ENCODE data around the gene DDR2. TPM values are rescaled to one million over a fixed set of nuclear protein-coding genes. Genes with fewer than 3 reads are reported as not detected.
"Not testable (repeated sequence)": the region's sequence is repeated elsewhere in the genome, so short reads cannot be mapped to it uniquely, and the experiment has no call there.

The DDR2 gene
- total RNA-seq, 1 donor from 2014 or later: 51.4 TPM

DNA sequence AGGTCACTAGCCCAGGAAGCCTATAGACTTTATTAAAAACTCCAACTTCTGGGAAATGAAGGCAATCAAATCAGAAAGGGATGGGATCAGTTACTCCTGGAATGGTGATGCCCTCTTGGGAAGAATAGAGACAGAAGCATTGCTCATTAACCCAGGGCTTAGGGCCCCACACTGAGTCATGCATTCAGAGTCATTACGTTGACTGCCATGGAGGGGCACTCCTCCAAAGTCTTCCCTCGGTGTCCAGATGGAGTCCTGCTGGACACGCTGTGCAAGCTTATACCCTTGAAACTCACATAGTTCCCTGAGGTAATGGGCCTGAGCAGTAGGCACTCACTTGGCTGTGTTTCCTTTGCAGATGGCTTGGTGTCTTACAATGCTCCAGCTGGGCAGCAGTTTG is 123.0 kb downstream of the DDR2 start:
- no peak for DNase-seq (ENCODE audit: low read depth)

DNA sequence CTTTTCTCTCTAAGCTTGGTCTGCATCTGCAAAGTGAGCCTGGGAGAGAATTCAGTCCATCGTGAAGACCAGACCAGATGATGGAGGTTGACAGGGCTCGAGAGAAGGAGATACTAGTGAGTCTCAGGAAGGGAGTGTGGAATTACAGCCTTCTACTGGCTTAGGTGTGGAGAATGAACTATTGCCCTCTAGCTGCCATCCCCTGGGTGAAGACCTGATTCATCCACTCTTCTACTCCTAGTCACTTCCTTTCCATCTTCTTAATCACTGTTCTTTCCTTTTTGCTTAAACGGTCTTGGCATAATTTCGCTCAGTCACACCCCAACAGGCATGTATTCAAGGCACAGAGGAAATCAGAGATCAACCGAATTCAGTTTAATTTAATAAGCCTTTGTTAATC is 124.3 kb downstream of the DDR2 start:
- DNase-seq (ENCODE audit: low read depth): peak; percentile 6

DNA sequence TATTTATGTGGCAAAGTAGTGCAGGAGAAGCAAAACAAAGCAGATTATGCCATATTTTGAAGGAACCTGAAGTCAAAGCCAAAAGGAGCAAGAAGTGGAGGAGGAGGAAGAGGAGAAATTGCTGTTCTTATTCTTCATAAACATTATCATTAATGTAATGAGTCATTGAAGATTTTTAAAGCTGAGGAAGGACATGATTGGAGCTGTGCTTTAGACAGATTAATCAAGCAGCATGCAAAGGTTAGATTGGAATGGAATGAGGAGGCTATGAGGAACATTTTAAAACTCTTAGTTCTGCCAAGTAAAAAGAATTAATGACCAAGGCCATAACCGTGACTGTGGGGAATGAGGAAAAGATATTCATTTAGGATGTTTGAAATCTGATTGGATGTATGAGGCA is 125.2 kb downstream of the DDR2 start:
- DNase-seq (ENCODE audit: low read depth): no peak

DNA sequence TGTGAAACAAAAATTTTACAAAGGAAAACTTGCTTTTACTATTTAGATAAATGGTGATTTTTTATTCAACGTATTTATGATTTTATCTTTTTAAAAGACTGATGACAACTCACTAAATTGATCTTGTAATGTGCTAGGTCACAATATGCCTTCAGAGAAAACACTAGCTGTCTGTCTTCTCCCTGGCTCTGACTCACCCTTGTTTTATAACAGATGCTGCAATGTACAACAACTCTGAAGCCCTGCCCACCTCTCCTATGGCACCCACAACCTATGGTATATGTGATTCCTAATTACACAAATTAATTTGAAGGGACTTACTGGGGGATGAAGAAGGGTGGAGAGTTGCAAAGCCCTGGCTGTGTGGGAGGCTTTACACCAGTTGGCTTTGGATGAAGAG is 133.5 kb downstream of the DDR2 start:
- no peak for DNase-seq (ENCODE audit: low read depth)

DNA sequence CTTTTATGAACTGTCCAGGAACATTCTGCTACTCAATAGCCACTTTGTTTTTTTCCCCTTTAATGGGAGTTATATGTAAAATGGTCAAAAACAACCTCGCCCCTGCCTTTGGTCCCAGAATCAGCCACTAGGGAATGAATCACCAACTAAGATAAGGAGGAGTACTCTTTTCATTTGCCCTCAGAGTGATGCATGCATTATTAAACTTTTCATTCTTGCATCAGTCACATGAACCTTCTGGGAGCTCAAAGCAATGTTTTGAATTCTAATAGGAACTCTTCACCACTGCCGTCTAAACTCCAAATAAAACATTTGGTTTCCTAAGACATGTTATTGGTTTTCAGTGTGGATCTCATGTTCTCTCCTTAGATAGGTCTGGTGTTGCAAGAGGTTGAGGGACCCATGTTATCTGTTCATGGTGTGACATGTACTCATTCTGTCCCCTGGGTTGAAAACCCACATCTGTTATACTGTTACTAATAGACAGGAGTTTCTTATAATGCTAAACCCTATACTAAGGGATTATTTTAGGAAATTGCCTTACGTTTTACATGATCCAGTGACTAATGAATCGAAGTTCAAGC is 140.4 kb downstream of the DDR2 start:
- no peak for DNase-seq (ENCODE audit: low read depth)

DNA sequence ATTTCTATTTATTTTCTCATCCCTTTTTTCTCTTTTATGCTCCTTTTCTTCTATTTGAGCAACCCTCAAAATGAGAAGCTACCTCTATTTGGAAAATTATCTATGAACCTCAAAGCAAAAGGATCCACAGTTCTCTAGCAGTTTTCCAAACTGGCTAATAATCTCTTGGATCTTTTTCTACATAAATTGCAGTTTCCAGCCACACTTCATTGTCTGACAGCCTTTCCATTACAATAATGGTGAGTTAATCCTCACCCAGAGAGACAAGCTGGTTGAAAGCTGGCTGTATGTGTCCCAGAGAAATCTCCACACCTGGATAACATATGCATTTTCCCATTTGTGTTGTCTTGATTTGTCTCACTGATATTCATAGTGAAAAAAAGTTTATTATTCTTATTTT is 141.7 kb downstream of the DDR2 start:
- no peak for DNase-seq (ENCODE audit: low read depth)

DNA sequence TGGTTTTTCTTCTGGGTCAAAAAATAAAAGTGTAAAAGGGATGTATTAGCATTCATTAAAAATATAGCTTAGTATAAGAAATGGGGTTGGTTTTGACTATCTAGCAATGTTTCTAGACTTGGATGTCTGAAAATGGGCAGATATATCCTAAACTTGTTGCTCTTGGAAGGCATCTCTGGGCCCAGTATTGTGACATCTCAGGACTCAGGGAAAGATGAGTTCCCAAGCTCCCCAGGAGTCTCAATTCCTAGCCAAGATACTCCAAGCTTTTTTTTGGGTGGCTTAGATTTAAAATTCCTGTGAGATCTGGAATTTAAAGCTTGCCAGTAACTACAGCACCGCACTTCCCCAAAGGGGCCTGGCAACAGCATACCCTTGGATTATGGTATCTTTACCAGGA is 146.8 kb downstream of the DDR2 start:
- no peak for DNase-seq (ENCODE audit: low read depth)

DNA sequence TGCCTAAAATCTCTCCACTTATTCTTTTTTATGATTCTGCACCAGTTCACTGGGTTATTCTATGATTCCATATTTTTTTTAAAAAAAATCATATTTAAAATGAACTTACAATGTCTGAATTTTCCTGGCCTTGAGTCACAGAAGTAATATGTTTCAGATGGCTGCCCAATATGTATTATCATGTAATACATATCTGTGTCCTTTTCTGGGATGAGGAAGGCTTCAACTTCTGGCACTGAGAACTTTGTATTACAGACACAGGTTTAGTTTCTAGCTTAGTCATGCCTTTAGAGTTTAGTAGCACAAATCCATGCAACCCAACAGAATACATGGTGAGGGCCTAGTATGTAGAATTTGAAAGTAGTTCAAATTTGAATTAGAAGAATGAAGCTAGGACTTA is 150.4 kb downstream of the DDR2 start:
- DNase-seq (ENCODE audit: low read depth): no peak

DNA sequence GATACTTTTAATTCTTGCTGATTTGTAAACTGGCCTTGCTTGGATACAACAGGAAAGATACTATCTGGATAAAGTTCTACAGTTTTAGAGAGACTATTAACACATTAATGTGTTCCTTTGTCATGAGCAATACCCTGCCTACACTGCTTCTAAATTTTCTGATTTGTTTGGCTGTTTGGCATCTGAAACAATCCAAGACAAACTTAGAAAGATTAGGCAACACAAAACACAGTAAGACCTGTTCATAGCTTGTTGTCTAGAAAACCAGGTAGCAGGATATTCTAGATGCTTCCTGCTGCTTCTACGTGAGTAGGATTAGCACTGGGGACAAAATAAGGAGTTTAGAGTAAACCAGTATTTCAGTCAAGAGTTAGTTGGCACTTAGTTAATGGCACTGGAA is 152.7 kb downstream of the DDR2 start:
- not testable (repeated sequence) for DNase-seq (ENCODE audit: low read depth)

DNA sequence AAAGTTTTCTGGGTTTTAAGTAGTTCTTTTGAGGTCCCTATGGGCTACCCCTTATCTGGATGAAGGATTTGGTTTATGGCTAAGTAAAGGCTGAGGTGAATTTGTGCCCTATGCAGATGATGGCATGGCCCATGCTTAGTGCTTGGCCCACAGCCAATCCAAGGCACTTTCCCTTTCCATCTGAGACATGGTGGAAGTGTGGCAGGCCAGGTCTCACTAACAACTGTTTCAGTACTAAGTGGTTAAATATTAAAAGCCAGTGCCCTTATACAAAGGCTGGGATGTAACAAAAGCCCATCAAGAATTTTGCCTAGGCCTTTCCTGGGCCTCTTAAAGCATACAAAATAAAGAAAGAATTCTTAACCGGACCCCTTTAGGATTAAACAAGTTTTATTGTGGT is 156.5 kb downstream of the DDR2 start:
- DNase-seq (ENCODE audit: low read depth): peak; percentile 5

DNA sequence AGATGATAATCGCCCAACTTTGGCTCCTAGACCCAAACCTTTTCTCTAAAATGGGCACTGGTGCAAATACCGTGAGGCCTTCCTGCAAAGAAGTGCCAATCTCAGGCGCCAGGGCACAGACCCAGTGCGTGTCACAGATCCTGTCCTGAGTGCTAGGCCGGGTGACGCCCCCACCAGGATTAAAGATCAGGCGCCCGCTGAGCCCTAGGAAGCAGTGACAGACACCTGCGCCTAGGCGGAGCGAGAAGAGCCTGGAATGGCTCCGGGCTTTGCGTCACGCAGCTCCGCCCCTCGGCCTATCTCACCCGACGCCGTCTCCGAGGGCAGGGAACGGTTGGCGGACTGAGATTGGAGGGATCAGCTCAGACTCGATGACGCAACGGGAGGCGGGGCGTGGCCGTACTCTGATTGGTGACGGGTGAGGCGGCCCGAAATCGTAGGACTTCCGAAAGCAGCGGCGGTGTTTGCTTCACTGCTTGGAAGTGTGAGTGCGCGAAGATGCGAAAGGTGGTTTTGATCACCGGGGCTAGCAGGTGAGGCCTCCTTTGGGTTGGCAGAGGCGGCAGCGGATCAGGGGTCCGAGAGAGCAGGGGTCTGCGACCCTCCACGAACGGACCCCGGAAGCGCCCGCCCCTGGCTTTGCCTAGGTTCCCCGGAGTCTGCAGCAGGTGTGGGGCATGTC is 158.2 kb downstream of the DDR2 start, which contains the start of gene HSD17B7:
Gene HSD17B7, plus strand, starts transcription at position 400 of the 682 bp plus-strand sequence. Its CDS starts 99 bp downstream, at position 499.
- DNase-seq (ENCODE audit: low read depth): peak; percentile 81

DNA sequence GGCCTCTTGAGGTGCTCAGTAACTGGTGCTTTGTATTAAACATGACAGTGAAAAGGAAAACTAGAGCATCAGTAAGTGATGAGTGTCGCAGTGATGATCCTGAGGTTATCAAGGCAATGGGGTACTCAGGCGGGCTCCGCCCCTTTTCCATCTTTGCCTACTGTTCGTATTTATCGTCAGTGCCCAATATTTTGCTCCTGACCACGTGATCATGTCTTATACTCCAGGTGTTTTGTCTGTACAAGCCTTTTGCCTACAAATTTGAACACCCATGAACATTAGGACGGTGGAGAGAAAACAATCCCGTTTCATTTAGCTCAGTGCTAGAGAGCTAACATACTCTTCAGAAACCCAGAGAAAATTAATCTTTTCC is 158.7 kb downstream of the DDR2 start:
- peak; percentile 17 for DNase-seq (ENCODE audit: low read depth)

DNA sequence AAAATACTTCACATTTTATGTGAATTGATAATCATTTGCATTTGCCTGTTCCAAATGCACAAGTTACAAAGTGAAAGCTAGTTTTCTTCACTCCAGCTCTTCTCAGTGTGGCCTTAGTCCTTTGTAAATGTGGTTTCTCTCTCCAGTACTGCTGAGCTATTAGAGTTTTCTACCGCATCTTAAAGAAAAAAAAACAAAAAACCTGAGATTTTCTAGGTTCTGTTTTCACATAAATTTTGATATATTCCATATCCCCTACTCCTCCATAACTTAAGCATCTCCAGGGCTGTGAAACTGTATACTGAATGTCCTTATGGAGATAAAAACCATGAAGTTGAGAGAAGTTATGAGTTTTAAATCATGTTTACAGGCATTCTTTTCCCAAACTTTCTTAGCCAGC is 162.0 kb downstream of the DDR2 start:
- not testable (repeated sequence) for DNase-seq (ENCODE audit: low read depth)

DNA sequence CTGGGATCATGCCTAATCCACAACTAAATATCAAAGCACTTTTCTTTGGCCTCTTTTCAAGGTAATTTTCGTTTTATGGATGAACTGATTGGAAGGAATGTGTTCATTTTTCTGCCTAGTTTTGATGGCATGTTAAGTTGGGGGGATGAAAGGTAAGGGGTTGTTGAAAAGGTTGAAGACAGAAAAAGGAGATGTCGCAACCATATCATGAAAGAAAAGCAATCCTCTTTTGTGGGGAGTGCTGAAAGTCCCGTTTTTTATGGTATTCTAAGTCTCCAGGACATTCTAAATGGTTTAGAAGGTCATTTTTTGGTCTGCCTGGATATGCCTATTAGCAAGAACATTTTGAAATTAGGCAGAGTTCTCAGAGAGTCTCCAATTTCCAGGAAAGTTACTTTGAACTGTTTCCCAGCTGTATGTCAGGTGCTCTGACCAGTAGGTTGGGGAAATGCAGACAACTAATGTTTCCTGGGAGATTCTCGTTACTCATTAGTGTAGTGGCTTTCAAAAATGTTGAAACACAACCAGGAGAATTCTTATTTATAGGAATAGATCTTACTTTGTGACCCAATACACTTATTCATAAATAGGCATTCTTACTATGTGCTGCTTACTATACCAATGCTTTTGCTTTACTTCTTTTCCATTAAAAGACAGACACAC is 164.5 kb downstream of the DDR2 start:
- not testable (repeated sequence) for DNase-seq (ENCODE audit: low read depth)

DNA sequence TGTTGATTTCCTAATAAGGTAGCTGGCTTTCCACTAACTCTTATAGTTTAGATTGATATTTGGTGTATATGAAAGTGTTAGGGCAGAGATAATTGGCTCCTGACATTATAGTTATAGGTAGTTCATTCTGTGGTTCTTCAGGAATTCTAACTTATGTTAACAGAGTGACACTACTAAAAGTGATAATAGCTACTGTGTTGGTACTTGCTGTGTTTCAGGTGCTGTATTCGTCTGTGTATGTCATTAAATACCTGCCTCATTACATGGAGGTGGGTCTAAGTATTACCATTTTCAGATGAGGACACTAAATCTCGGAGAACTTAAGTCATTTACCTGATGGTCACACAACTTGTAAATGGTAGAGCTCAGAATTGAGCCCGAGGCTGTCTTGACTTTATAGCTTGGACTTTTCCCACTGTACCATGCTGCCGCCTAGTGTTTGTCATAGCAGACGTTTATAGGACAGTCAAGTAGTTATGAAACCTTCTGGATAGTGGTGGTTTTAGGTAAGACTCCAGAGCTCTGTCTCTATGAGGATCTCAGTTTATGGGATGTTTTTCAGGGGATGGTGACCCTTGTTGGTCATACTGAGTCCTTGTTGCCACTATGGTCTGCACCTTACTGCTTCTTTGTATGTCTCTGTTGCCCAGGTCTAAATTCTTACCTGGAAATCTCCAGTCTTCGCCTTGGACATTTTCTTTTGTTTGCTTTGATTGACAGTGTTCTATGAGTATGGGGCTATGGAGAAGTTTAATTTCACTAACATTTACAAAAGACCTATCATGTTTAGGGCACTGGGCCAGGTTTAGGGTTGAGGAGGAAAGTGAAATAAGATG is 167.9 kb downstream of the DDR2 start:
- peak; percentile 75 for DNase-seq (ENCODE audit: low read depth)

DNA sequence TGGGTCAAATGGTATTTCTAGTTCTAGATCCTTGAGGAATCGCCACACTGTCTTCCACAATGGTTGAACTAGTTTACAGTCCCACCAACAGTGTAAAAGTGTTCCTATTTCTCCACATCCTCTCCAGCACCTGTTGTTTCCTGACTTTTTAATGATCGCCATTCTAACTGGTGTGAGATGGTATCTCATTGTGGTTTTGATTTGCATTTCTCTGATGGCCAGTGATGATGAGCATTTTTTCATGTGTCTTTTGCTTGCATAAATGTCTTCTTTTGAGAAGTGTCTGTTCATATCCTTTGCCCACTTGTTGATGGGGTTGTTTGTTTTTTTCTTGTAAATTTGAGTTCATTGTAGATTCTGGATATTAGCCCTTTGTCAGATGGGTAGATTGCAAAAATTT is 175.2 kb downstream of the DDR2 start:
- not testable (repeated sequence) for DNase-seq (ENCODE audit: low read depth)

DNA sequence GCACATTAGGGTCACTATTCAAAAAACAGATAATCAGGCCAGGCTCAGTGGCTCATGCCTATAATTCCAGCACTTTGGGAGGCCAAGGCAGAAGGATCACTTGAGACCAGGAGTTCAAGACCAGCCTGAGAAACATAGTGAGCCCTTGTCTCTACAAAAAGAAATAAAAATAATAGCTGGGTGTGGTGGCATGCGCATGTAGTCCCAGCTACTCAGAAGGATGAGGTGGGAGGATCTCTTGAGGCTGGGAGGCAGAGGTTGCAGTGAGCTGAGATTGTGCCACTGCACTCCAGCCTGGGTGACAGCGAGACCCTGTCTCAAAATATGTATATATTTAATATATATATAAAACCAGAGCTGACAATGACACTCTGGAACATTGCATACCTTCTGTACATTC is 180.1 kb downstream of the DDR2 start:
- not testable (repeated sequence) for DNase-seq (ENCODE audit: low read depth)

DNA sequence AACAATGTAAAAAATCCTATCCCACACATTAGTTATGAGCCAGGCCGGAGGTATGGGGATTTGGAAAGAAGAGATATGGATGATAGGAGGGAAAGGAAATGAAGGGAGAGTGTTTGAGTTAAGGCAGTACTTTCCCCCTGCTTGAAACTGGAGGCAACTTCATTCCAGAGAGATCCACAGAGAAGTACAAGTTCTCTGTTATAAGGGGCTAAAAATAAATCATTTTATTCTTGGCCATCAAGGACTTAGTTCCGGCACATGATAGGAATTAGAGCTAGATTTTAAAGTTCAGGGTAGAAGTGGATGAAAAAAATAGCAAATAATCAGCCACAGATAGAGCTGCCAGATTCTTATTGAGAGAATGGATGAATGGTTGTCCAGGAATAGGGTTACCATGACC is 185.9 kb downstream of the DDR2 start:
- not testable (repeated sequence) for DNase-seq (ENCODE audit: low read depth)

DNA sequence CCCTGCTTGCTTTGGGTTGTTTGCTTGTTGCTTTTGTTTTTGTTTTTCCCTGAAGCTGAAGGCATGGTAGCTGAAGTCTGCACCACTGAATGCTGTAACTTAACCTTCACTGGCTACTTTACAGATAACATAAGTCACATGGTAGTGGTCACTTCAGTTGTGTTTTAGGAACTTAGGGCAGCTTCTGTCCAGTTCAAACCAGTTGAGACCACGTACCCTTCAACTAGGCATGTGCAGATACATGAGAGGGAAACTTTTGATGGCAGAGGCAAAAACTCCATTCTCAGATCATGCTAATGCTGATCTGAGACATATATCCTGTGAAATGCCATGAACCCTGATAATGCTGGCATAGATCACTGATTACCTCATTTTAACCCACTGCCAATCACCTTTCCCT is 186.4 kb downstream of the DDR2 start:
- peak; percentile 2 for DNase-seq (ENCODE audit: low read depth)

DNA sequence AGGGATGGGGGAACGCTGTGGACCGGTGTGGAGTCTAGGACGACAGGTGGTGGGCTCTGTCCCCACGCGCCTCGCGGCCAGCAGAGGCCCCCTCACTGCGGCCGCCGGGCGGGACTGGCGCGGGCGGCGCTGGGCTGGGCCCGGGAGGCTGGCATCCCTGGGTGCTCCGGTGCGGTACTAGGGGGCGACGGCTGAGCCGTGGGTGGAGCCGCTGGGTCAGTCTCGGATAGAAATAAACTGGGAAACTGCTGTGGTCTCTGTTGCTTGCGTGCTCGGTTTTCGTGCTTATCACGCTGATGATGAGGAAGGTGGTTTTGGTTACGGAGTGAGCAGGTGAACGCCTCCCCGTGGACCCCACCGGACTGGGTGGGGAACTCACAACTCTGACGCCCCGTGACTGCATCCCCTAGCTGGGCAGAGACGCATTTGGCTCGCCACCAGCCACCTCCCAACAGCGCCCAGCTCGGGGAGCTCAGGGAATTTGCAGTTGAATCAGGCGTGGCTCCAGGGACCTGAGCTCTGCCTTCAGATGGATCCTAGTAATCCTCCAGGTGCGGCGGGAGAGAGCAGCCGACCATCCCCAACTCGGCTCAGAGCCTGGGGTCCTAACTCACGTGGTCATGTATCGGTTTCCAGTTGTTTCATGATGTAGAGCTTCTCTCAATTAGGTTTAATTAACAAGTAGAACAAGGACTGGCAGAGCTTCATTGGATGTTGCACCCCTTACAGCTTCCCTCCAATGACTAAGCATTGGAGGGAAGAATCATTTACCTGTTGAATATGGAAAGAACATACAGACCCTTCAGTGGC is 190.3 kb downstream of the DDR2 start:
- peak; percentile 15 for DNase-seq (ENCODE audit: low read depth)

DNA sequence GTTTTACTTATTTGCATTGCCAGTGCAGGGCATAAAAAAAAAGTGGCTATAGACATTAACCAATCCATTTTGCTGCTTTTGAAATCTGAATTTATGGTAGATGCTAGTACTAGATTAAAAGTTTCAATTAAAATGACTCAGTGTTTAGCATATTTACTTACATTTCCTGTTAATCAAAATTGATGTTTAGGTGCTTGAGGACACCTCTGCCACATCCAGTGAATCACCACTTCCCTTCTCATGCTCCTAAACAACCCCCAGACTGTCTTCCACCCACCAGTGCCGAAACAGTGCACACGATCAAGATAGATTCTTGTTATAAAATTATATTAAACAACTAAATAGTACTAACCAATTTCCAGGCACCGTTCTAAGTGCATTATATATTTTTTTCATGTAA is 191.0 kb downstream of the DDR2 start:
- no peak for DNase-seq (ENCODE audit: low read depth)
